Measurements from ENCODE around the gene RNGTT. TPM values are rescaled to one million over a fixed set of nuclear protein-coding genes. Genes with fewer than 3 reads are reported as not detected.

The RNGTT gene
- total RNA-seq, 1 donor from 2014 or later = 13.1 TPM

GRCh38 chr6:88671624-88672023 lies 291.8 kb downstream of the RNGTT start:
- H3K27me3 Mint-ChIP-seq (ENCODE audit: low read depth) = no peaks in the 10 kb centered on the region
- no peaks in the 10 kb centered on the region for H3K4me1 Mint-ChIP-seq (ENCODE audit: low read depth)

GRCh38 chr6:88670369-88670768 lies 293.0 kb downstream of the RNGTT start:
- TF ChIP-seq CTCF (IDR thresholded peaks at IDR 0.05) = no peak
- no peak for DNase-seq (ENCODE audit: low spot score)
- H3K36me3 Mint-ChIP-seq (ENCODE audit: low read depth) = peaks cover 16% of the 10 kb centered on the region

More at GRCh38 chr6:88671624-88672023, 291.8 kb downstream of the RNGTT start:
- no peak for TF ChIP-seq CTCF (IDR thresholded peaks at IDR 0.05)
- Mint-ChIP-seq H3K9me3 (ENCODE audit: low read depth) (peaks cover 22% of the 10 kb centered on the region), H3K36me3 (ENCODE audit: low read depth) (peaks cover 16% of the 10 kb centered on the region), H3K4me3 (ENCODE audit: unreplicated experiment) (no peak overlapping the region), H3K27ac (ENCODE audit: unreplicated experiment) (no peak overlapping the region)
- DNase-seq (ENCODE audit: low spot score) = no peak

GRCh38 chr6:88669475-88669874 lies 293.9 kb downstream of the RNGTT start:
- no peak for TF ChIP-seq CTCF (IDR thresholded peaks at IDR 0.05)
- no peak for DNase-seq (ENCODE audit: low spot score)
- Mint-ChIP-seq H3K9me3 (ENCODE audit: low read depth) (peaks cover 22% of the 10 kb centered on the region), H3K4me1 (ENCODE audit: low read depth) (no peaks in the 10 kb centered on the region), H3K27ac (ENCODE audit: unreplicated experiment) (no peak overlapping the region), H3K36me3 (ENCODE audit: low read depth) (peaks cover 16% of the 10 kb centered on the region), H3K4me3 (ENCODE audit: unreplicated experiment) (no peak overlapping the region), H3K27me3 (ENCODE audit: low read depth) (no peaks in the 10 kb centered on the region)

More at GRCh38 chr6:88670369-88670768, 293.0 kb downstream of the RNGTT start:
- Mint-ChIP-seq H3K27me3 (ENCODE audit: low read depth) (no peaks in the 10 kb centered on the region), H3K9me3 (ENCODE audit: low read depth) (peaks cover 22% of the 10 kb centered on the region), H3K4me1 (ENCODE audit: low read depth) (no peaks in the 10 kb centered on the region), H3K4me3 (ENCODE audit: unreplicated experiment) (no peak overlapping the region), H3K27ac (ENCODE audit: unreplicated experiment) (no peak overlapping the region)

- Mint-ChIP-seq H3K9me3 (ENCODE audit: low read depth) (peaks cover 31% of the 10 kb centered on the region), H3K36me3 (ENCODE audit: low read depth) (peaks cover 22% of the 10 kb centered on the region), H3K4me3 (ENCODE audit: unreplicated experiment) (no peak overlapping the region), H3K27ac (ENCODE audit: unreplicated experiment) (no peak overlapping the region), H3K27me3 (ENCODE audit: low read depth) (no peaks in the 10 kb centered on the region), H3K4me1 (ENCODE audit: low read depth) (peaks cover 3% of the 10 kb centered on the region)
- DNase-seq (ENCODE audit: low spot score) = no peak
- TF ChIP-seq CTCF (IDR thresholded peaks at IDR 0.05) = no peak
Measured at GRCh38 chr6:88666901-88667300, 296.5 kb downstream of the RNGTT start.

- peaks cover 31% of the 10 kb centered on the region for H3K9me3 Mint-ChIP-seq (ENCODE audit: low read depth)
- no peak for DNase-seq (ENCODE audit: low spot score)
- no peaks in the 10 kb centered on the region for H3K27me3 Mint-ChIP-seq (ENCODE audit: low read depth)
- no peak for TF ChIP-seq CTCF (IDR thresholded peaks at IDR 0.05)
- H3K4me1 Mint-ChIP-seq (ENCODE audit: low read depth) = peaks cover 3% of the 10 kb centered on the region
- peaks cover 15% of the 10 kb centered on the region for H3K36me3 Mint-ChIP-seq (ENCODE audit: low read depth)
- no peak overlapping the region for H3K4me3 Mint-ChIP-seq (ENCODE audit: unreplicated experiment)
- no peak overlapping the region for H3K27ac Mint-ChIP-seq (ENCODE audit: unreplicated experiment)
Measured at GRCh38 chr6:88665131-88665530, 298.3 kb downstream of the RNGTT start.
